COR-L47 (cell line): Measurements from ENCODE around the gene STPG3.

Experiments used
- DNase-seq: peaks from one replicate; lab custom pipeline; 2025; lab: John Stamatoyannopoulos, UW

Gene STPG3

DNA sequence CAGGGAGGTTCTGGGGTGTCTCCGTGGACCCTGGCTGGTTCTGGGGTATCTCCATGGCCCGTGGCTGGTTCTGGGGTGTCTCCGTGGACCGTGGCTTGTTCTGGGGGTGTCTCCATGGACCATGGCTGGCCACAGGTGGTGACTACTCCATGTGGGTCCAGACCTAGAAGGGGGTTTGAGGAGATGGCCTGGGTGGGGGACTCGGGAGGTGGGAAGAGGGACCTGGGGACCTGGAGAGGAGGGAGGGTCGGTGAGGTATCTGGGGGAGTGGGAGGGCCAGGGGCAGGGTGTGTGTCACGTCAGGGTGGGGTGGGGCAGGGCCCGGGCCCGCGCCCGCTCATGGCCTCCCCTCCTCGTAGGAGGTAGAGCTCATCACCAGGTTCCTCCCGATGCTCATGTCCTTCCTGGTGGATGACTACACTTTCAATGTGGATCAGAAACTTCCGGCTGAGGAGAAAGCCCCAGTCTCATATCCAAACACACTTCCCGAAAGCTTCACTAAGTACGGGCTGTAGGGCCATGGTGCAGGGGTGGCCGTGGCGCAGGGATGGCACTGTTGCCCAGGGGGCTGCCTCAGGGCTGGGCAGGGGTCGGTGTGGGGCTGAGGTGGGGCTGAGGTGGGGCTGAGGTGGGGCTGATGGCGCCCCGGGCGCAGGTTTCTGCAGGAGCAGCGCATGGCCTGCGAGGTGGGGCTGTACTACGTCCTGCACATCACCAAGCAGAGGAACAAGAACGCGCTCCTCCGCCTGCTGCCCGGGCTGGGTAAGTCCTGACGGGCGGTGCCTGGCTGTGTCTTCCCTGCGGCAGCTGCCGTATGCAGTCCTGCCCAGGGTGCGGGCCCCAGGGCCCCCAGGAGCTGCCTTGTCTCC, 15.7 kb downstream of the STPG3 start:
- DNase-seq, result no peak

DNA sequence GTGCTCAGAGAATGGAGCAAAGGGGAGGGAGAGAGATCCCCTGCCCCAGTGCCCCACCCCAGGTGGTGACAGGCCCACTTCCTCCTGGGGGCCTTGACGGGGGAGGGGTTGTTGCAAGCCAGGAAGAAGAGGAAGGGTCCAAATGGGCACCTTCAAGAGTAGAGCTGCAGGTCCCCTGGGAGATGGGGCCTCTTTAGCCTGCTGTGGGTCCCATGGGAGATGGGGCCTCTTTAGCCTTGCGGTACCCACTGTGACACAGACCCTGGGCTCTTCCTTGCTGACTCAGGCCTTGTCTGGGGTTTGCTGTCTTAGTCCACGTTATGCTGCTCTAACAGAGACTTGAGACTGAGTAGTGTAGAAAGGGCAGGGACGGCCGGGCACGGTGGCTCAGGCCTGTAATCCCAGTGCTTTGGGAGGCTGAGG, 16.9 kb downstream of the STPG3 start:
- no peak for DNase-seq

DNA sequence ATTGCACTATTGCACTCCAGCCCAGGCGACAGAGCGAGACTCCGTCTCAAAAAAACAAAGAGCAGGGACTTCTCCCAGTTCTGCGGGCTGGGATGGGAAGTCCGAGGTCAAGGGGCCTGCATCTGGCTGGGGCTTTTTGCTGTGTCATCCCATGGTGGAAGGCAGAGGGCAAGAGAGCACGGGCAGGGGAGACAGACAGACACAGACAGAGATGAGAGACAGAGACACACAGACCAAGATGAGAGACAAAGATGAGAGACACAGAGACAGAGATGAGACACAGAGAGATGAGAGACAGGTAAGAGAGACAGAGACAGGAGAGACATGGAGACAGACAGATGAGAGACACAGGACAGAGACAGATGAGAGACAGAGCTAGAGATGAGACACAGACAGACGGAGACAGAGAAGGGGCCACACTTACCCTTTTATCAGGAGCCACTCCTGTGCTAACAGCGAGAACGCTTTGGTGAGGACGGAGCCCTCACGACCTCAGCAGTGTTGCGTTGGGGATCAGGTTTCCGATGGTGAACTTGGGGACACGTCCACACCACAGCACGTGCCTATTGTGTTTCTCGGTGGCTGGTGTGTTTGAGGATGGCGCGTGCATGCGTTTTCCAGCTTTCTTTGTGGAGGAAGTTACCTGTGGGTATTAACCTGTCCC, 17.6 kb downstream of the STPG3 start:
- no peak for DNase-seq

DNA sequence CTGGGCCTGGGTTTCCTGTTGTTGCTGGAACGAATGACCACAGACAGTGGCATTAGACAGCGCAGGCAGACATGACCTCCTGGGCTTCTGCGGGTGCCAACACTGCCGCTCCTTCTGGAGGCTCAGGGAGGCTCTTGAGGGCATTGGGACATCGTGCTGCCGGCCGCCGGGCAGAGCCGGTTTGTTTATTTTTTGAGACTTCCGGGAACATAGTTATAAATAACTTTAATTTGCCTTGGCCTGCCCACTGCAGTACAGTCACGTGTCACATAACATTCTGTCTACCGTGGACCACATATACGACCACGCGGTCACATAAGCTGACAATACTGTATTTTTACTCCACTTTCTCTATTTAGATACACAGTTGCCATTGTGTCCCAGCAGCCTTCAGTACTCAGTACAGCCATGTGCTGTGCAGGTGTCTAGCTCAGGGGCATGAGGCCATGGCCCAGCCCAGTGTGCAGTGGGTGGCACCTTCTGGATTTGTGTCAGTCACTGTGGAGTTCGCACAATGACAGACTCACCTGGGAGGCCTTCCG, 18.2 kb downstream of the STPG3 start:
- DNase-seq, result no peak

DNA sequence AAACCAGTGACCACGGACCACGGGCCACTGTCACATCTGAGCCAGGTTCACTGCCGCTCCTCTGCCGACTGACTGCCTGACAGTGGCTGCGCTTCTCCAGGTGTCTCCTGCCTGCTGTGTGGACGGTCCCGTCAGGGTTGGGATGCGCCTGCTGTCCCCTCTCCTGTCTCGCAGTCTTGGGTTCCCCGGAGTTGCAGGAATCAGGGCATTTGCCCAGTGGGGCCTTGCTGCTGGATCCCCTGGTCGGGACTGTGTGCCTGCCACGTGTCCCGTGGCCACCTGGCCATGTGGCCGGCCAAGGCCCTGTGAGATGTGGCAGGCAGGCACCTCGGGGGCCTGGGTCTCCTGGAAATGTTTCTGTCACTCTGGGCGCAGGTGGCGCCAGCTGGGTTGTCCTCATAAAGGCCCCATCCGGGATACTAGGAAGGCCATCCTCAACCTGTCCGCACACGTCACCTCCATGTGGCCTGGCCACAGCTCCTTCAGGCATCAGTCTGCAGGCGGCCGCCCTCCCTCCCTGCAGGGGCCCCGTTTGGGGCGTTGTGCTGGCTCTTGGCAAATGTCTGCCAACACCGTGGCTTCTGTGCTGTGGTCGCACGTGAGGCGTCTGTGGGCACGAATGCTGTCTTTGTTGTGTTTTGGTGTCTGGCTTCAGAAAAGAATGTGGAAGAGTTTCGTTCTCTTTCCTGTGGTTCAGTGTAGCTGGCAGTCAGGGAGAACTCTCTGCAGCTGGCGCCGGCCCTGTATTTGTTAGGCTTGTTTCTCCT, 20.0 kb downstream of the STPG3 start:
- no peak for DNase-seq

DNA sequence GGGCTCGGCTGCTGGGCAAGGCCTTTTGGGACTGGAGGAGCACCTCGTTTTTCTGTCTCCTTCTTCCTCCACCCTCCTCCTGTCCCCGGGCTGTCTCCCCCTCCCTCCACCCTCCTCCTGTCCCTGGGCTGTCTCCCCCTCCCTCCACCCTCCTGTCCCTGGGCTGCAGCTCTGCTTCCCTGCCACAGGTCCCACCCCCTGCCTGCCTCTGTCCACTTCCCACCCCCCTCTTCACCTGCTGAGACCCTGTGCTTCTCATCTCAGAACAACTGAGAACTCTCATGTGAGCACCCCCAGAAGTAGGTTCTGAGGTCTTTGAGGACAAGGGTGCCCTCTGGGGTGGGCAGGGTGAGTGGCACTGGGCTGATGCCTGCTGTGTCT, 20.6 kb downstream of the STPG3 start:
- DNase-seq, result no peak

DNA sequence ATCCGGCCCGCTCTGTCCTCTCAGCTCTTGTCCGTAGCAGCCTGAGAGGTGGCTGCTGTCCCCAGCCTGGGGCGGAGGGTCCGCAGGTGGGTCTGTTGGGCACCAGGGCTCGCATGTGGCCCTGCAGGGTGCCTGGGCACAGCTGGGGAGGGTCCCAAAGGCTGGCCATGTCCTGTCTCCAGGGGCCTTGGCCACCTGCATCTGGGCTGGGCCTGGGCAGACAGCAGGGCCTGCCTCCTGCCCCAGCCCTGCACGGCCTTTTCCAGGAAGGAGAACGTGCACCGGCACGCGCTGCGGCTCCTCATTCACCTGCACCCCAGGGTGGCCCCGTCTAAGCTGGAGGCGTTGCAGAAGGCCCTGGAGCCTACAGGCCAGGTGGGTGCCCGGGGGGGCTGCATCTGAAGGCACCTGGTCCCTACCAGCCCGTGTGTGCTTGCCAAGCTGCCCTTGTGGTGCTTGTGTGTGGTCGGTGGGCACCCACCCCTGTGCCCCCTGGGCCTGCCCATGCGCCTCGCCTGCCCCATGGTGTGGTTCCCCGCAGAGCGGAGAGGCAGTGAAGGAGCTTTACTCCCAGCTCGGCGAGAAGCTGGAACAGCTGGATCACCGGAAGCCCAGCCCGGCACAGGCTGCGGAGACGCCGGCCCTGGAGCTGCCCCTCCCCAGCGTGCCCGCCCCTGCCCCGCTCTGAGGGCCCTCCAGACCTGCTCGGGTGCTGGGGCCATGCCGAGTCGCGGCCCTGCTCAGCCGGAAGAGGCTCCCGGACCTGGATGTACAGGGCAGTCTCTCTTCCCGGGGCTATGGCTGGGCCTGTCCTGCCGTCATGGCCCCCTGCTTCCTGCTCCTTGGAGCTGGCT, 21.4 kb downstream of the STPG3 start:
- DNase-seq, result no peak

DNA sequence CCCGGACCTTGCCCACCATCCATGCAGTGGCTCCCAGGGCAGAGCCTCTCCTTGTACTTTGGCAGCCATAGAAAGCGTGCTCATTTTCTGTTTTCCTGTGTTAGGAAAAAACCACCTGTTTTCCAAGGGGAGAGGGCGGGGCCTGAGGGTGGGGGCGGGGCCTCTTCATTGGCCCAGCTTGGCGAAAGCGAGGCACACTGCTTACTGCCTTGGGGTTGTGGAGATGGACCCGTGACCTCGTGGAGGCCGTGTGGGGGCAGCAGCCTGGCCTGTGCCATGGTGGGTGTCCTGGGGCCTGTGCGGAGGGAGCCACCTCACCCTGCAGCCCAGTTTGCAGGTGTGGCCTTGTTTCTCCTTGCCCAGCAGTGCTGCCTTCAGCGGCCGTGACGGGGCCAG, 22.0 kb downstream of the STPG3 start:
- DNase-seq, result no peak

DNA sequence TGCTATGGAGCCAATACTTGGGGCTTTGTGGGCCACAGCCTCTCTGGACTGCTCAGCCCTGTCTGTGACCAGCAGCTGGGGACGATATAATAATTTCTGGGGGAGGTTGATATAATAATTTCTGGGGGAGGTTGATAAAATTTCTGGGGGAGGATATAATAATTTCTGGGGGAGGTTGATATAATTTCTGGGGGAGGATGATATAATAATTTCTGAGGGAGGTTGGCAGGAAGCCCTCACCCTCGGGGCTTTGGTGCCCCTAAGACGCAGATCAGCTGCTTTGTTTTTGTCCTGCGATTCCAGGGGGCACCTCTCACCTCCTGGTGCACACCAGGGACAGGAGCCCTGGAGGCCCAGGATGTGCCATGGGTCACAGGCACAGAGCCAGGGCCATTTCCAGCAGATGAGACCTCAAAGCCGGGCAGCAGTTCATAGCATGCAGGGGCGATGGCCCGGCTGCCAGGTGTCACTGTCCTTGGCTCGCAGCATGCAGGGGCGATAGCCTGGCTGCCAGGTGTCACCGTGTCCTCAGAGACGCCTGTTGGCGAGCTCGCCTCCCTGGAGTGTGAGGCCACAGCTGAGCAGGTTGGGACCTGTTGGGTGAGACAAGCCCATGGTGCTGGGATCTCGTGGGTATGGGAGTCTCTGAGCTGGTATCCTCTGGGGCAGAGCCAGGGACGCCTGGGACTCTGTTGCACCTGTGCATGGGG, 22.7 kb downstream of the STPG3 start:
- DNase-seq, result no peak

DNA sequence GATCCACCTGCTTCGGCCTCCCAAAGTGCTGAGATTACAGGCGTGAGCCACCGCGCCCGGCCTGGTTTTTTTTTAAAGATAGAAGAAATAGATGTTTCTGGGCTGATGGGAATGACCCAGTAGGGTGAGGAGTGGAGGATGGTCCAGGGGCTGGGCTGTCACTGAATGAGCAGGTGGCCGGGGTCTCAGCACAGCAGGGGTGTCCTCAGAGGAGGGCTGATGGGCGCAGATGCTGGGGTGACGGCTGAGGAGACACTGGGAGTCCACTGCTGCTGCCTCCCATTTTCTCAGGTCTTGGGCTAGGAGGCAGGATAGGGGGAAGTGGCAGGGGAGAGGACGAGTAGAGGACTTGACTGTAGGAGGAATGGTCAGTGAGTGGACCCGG, 24.1 kb downstream of the STPG3 start:
- no peak for DNase-seq

DNA sequence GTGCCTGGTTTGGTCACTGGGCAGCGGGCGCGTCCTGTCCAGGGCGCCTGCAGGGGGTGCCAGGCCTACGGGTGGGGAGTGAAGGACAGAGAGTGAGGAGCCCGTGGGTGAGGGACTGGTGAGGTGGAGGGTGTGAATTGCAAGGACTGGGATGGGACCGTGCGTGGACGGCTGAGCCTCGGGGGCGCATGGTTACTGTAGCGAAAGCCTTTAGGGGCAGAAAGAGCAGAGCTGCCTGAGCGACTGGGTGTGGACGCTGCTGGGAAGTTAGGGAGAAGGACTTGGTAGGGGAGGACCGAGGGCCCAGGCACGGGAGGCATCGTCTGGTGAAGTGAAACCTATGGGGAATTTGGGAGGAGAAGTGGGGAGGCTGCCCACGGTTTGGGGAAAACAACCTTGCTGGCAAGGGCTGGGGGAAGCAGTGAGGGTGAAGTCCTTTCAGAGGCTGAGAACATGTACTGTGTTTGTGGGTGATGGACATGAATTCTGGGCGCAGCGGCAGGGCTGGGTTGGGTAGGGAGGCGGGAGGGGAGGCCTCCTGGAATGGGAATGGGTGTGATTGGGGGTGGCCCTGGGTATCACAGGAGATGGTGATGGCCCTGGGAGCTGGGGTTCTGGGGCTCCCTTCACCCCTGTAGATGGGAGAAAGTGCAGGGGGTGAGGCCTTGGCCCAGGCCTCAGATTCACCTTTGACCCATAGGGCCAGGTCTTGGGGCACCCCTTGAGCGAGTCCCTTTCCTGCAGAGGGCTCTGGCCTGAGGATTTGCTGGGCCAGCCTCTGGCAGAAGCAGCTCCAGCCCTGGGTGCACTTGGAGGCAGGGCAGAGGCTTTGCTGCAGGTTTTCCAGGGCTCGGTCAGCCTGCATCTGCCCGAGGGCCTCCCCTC, 24.7 kb downstream of the STPG3 start:
- no peak for DNase-seq

DNA sequence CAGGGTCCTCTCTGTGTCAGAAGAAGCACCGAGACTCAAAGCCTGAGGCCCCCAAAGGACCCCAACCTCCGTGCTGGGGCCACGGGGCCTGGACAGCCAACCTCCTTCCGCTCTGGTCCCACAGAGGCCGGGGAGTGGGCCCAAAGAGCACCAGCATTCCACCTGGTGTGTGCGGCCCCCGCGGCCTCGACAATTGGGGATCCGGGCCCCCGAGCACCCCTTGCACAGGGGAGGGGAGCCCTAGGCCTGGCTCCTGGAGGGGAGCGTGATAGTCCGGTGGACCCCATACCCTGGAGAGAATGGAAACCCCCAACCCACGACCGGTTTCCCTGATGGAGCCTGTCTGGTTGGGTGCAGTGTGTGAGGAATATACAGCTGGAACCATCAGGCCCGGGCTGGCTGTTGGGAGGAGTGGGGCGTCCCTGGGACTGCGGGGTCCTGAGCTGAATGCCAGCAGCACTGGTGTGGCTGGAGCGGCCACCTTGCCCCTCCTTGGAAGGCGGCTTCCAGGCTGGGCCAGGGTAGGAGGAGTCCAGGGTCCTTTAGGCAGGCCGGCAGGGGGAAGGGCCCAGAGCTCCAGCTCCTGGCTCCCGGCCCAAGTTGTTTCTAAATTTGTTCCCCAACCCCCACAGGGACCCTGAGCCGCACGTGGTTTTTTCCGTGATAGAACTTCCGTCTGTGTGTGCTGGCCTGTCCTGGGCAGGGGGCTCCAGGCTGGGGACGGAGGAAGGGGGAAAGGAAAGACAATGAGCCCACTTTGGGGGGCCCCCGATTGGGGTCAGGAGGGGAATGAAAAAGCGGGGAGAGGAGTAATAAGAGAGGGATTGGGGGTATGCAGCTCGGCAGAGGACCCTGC, 25.6 kb downstream of the STPG3 start:
- DNase-seq, result no peak

DNA sequence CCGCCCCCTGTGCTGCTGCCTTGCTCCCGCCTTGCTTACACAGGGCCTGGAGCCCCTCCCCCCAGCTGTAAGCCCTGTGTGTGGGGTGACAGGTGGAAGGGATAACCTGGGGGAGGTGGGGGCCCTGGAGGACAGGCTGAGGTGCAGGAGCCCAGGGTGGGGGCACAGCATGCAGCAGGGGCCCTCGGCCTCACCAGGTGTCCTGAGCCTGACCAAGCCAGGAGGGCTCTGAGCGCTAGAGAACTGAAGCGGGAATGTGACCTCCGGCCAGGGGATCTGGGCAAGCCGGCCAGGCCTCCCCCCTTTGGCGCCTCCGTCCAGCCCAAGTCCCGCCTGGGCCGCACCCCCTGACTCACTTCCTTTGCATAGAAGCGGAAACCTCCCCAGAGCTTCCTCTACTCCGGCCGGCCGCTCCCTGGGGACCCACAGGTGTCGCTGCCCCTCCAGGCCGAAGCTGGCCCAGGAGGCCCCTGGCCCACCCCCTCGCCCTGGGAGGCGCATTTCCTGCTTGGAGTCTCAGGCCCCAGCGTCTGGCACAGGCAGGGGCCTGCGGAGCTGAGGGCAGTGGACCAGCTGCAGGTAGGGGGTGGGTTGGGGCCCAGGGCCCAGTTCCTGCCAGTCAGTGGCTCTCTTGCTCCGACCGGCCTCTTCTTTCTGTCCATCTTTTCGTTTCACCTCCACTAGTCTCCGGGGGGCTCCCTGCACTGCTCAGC, 26.4 kb downstream of the STPG3 start, which contains the start of gene TOR4A:
TOR4A (plus strand) TSS at position 398 of the 713 bp plus-strand sequence. CDS start 964 bp downstream, outside the sequence.
- no peak for DNase-seq

DNA sequence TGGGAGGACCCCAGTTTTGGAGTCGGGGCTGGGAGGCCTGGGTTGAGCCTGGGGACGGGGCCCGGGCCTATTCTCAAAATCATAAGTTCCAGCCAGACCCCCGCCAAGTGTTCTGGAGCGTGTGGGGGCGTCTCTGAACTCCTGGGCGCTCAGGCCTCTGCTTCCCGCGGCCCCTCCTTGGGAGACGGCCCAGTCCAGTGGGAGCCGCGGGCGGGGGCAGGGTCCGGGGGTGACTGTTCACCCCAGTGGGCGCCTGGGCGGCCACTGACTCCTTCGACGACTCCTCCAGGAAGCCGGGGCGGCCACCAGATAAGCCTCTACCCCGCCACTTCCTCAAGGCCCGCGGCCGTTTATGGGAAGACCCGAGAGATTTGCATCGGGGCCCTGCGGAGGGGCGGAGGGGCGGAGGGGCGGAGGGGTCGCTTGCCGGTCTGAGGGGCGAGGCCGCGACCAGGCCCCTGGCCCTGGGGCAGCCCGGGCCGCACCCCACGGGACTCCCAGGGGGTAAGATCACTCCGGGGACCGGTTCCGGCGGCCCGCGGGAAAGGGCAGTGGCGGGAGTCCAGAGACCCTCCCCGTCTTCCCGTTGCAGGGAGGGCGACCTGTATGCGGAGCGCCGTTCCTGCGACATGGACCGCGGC, 27.1 kb downstream of the STPG3 start:
- no peak for DNase-seq

DNA sequence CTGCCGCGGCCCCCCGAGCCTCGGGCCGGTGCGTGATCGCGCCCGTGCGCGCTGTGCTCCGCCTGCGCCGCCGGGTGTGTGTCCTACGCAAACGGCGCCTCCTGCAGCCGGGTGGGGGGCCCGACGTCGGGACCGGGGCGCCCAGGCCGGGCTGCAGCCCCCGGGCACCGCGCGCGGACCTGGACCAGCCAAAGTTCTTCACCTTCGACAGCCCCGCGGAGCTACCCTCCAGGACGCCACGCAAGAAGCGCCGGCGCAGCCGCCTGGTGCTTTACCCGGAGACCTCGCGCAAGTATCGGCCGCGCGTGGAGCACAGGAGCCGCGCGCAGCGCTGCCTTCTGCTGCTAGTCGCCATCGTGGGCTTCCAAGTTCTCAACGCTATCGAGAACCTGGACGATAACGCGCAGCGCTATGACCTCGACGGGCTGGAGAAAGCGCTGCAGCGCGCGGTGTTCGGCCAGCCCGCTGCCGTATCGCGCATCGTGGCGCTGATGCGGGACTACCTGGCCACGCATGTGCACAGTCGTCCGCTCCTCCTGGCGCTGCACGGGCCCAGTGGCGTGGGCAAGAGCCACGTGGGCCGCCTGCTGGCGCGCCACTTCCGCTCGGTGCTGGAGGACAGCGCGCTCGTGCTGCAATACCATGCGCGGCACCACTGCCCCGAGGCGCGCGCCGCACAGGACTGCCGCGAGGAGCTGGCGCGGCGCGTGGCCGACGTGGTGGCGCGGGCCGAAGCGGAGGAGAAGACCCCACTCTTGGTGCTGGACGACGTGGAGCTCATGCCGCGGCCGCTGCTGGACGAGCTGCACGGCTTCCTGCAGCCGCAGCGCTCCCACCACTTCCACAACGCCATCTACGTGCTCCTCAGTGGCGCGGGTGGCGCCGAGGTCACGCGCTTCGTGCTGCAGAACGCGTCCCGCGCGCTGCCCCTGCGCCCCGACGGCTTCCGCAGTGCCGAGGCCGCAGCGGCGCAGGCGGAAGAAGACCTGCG, 27.9 kb downstream of the STPG3 start:
- no peak for DNase-seq

DNA sequence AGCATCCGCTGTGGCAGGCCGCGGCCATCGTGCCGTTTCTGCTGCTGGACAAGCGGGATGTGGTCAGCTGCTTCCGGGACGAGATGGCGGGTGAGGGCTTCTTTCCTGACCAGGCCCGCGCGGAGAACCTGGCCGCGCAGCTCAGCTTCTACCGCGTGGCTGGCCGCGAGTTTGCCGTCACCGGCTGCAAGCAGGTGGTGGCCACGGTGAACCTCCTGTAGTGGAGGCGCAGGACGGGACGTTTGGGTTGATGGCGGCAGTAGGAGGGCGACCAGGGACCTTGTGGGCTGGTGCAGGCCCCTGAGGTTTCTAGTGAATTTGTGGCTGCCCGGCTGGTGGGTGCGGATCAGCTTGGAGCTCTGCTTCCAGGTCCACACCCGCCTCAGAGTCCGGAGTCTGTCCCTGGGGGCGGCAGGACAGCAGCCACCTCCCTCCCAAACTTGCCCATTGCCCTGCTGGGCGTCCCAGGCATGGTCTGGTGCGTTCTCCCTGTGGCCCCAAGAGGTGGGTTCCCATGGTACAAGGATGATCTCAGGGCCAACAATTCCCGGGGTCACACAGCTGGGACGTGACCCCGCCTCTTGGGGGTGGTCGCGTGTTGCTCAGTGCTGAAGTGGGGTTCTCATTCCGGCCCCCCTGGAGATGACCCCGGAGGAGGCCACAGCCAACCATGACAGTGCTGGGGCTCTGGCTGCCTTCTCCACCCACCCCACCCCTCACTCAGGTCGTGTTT, 28.8 kb downstream of the STPG3 start:
- DNase-seq, result no peak
